Endodermal cell (in vitro differentiated cells): ENCODE measurements around the gene SMYD3. TPM values are rescaled to one million over a fixed set of nuclear protein-coding genes. Genes with fewer than 3 reads are reported as not detected.

ENCODE experiments used
- DNase-seq: peaks from one replicate; pipeline ENCODE4 v3.0.0-alpha.2; 2017
- H3K27ac ChIP-seq: 2 replicates; pipeline ENCODE4 v1.5.1; 2013; ENCODE audit warnings: mild to moderate bottlenecking, low read depth, low read length, moderate library complexity
- H3K27me3 ChIP-seq: 2 replicates; pipeline ENCODE4 v1.6.1; 2013; ENCODE audit warnings: mild to moderate bottlenecking, low read length, moderate library complexity; ENCODE audit not compliant: insufficient read depth, control insufficient read depth, poor library complexity, severe bottlenecking
- H3K36me3 ChIP-seq: 2 replicates; pipeline ENCODE4 v1.7.0; 2013; ENCODE audit warnings: mild to moderate bottlenecking, low read length, moderate library complexity; ENCODE audit not compliant: control insufficient read depth, insufficient read depth
- H3K4me1 ChIP-seq: one replicate; pipeline ENCODE4 v1.7.0; 2013; ENCODE audit warnings: low read length; ENCODE audit not compliant: control insufficient read depth, insufficient read depth
- H3K4me3 ChIP-seq: 2 replicates; pipeline ENCODE4 v1.5.1; 2013; ENCODE audit warnings: mild to moderate bottlenecking, low read length, moderate library complexity
- H3K9ac ChIP-seq: 2 replicates; pipeline ENCODE4 v1.6.1; 2013; ENCODE audit warnings: mild to moderate bottlenecking, low read length, moderate library complexity; ENCODE audit not compliant: poor library complexity, severe bottlenecking; ENCODE audit errors: extremely low read depth
- H3K9me3 ChIP-seq: 2 replicates; pipeline ENCODE4 v1.6.1; 2013; ENCODE audit warnings: mild to moderate bottlenecking, low read length, moderate library complexity; ENCODE audit not compliant: control insufficient read depth
- H3K27ac Mint-ChIP-seq: 2 replicates; pipeline ENCODE4 v1.8.0; 2020; ENCODE audit warnings: mixed read lengths
- H3K27me3 Mint-ChIP-seq: 2 replicates; pipeline ENCODE4 v1.8.0; 2021; ENCODE audit warnings: mild to moderate bottlenecking, mixed read lengths; ENCODE audit not compliant: insufficient read depth
- H3K36me3 Mint-ChIP-seq: 2 replicates; pipeline ENCODE4 v1.8.0; 2020; ENCODE audit warnings: low read depth, mixed read lengths
- H3K4me1 Mint-ChIP-seq: 2 replicates; pipeline ENCODE4 v1.8.0; 2020; ENCODE audit warnings: mixed read lengths
- H3K4me3 Mint-ChIP-seq: 2 replicates; pipeline ENCODE4 v1.8.0; 2020; ENCODE audit warnings: mild to moderate bottlenecking, moderate library complexity, mixed read lengths
- H3K9me3 Mint-ChIP-seq: 2 replicates; pipeline ENCODE4 v1.8.0; 2020; ENCODE audit warnings: mild to moderate bottlenecking, mixed read lengths
- CTCF ChIP-seq: fragments of 200-600 bp; sonication (generic); conservative IDR thresholded peaks from 2 replicates; pipeline ENCODE4 v1.5.0; 2021; ENCODE audit warnings: antibody characterized with exemption, mild to moderate bottlenecking
- WGBS, 2 experiments: methylation state at CpG; one replicate each; pipeline versions ENCODE4 v1.1.5 to v1.1.7; 2013; ENCODE audit warnings: missing lambda C conversion rate in 2 of 2, mixed read lengths in 1 of 2; ENCODE audit not compliant: insufficient coverage in 1 of 2, insufficient read length in 1 of 2; 5-methylcytosine and 5-hydroxymethylcytosine counted together
- total RNA-seq, 2 donors: library from RNA; stranded (reverse); fragmentation: NEBNext Ultra II Directional in 1 of 2; extraction: Animal tissue kit (Norgen Biotek cat#: 25700) in 1 of 2; gene quantifications; 2 replicates in 1 of 2; 3 replicates in 1 of 2; pipeline ENCODE4 v1.2.1, GENCODE V29; 2021

SMYD3 gene
- total RNA-seq, 2 donors from 2014 or later = 32.3 to 45.8 TPM

- Mint-ChIP-seq H3K27ac (no peak overlapping the region), H3K36me3 (no peaks in the 10 kb centered on the region), H3K27me3 (no peaks in the 10 kb centered on the region), H3K4me3 (no peak overlapping the region), H3K9me3 (no peaks in the 10 kb centered on the region), H3K4me1 (peaks cover 6% of the 10 kb centered on the region)
- no CpG with 5 or more reads among the region's 1 CpG for WGBS, 2 experiments
- H3K9me3 ChIP-seq = no peaks in the 10 kb centered on the region
- no peak for DNase-seq
- H3K9ac ChIP-seq = no peak overlapping the region
- H3K4me1 ChIP-seq = no peaks in the 10 kb centered on the region
- TF ChIP-seq CTCF = no peak
- H3K27me3 ChIP-seq = no peaks in the 10 kb centered on the region
- H3K4me3 ChIP-seq = no peak overlapping the region
- no peak overlapping the region for H3K27ac ChIP-seq
- H3K36me3 ChIP-seq = no peaks in the 10 kb centered on the region
Measured at GRCh38 chr1:246245541-246245940, 261.5 kb downstream of the SMYD3 start.

- no peaks in the 10 kb centered on the region for H3K9me3 Mint-ChIP-seq
- DNase-seq = no peak
- Histone ChIP-seq H3K36me3 (no peaks in the 10 kb centered on the region), H3K27ac (no peak overlapping the region), H3K4me1 (no peaks in the 10 kb centered on the region), H3K9me3 (no peaks in the 10 kb centered on the region), H3K4me3 (no peak overlapping the region), H3K9ac (no peak overlapping the region), H3K27me3 (no peaks in the 10 kb centered on the region)
- H3K4me1 Mint-ChIP-seq = no peaks in the 10 kb centered on the region
- no peak overlapping the region for H3K4me3 Mint-ChIP-seq
- no peaks in the 10 kb centered on the region for H3K36me3 Mint-ChIP-seq
- 92 to 95% methylated on average over 3 of the region's 3 CpGs for WGBS, 2 experiments
- no peaks in the 10 kb centered on the region for H3K27me3 Mint-ChIP-seq
- no peak overlapping the region for H3K27ac Mint-ChIP-seq
- TF ChIP-seq CTCF = no peak
Measured at GRCh38 chr1:246232126-246232525, 275.0 kb downstream of the SMYD3 start.

- Histone ChIP-seq H3K4me1 (no peaks in the 10 kb centered on the region), H3K27me3 (no peaks in the 10 kb centered on the region), H3K36me3 (no peaks in the 10 kb centered on the region), H3K4me3 (no peak overlapping the region), H3K9ac (no peak overlapping the region), H3K27ac (no peak overlapping the region), H3K9me3 (peaks cover 3% of the 10 kb centered on the region)
- Mint-ChIP-seq H3K36me3 (peaks cover 3% of the 10 kb centered on the region), H3K27ac (no peak overlapping the region), H3K4me1 (no peaks in the 10 kb centered on the region), H3K4me3 (no peak overlapping the region), H3K9me3 (peaks cover 2% of the 10 kb centered on the region), H3K27me3 (no peaks in the 10 kb centered on the region)
- no peak for DNase-seq
- no peak for TF ChIP-seq CTCF
- WGBS, 2 experiments = 73 to 100% methylated on average over 2 of the region's 2 CpGs
Measured at GRCh38 chr1:246226041-246226440, 281.0 kb downstream of the SMYD3 start.
